Activated B cell treated with CpG ODN at 0.5 μM for 24 hours (primary cell): Measurements from ENCODE around the gene PI3. TPM values are rescaled to one million over a fixed set of nuclear protein-coding genes. Genes with fewer than 3 reads are reported as not detected.

Experiments used
- ATAC-seq: fragments of 200-7000 bp; cut with Tn5 transposase; one replicate; pipeline ENCODE4 v1.10.0; 2021; ENCODE audit warnings: low read depth, mild to moderate bottlenecking, moderate library complexity
- CTCF ChIA-PET: fragments of 350-600 bp; sonication (Branson Sonifier 250); formaldehyde crosslinking; loops from one replicate; lab custom pipeline; 2021; ENCODE audit warnings: antibody characterized with exemption; lab: Charles Lee
- POLR2A ChIA-PET: fragments of 350-600 bp; sonication (Branson Sonifier 250); formaldehyde crosslinking; loops from one replicate; lab custom pipeline; 2021; ENCODE audit warnings: antibody characterized with exemption; lab: Charles Lee
- DNase-seq: peaks from one replicate; pipeline ENCODE4 v3.0.0; 2022
- H3K27ac Mint-ChIP-seq: one replicate; pipeline ENCODE4 v1.8.0; 2020; ENCODE audit warnings: mixed read lengths
- H3K27me3 Mint-ChIP-seq: one replicate; pipeline ENCODE4 v1.8.0; 2021; ENCODE audit warnings: mixed read lengths
- H3K36me3 Mint-ChIP-seq: one replicate; pipeline ENCODE4 v1.8.0; 2021; ENCODE audit warnings: low read depth, mixed read lengths
- H3K4me1 Mint-ChIP-seq: one replicate; pipeline ENCODE4 v1.8.0; 2021; ENCODE audit warnings: mixed read lengths
- H3K4me3 Mint-ChIP-seq: one replicate; pipeline ENCODE4 v1.8.0; 2020; ENCODE audit warnings: mild to moderate bottlenecking, mixed read lengths
- H3K9me3 Mint-ChIP-seq: one replicate; pipeline ENCODE4 v1.8.0; 2020; ENCODE audit warnings: mixed read lengths
- intact Hi-C: fragments of 100-400 bp; cut with micrococcal nuclease; formaldehyde crosslinking; loops from one replicate; pipeline ENCODE4 v1.15.1; 2024
- total RNA-seq: library from RNA; stranded (reverse); gene quantifications from 2 replicates; pipeline ENCODE4 v1.2.3, GENCODE V29; 2022
- TF ChIP-seq, protein P1 (sequence below): fragments of 200-600 bp; IDR thresholded peaks from one replicate; pipeline ENCODE4 v1.8.0; 2022; ENCODE audit warnings: antibody characterized with exemption, mild to moderate bottlenecking

The PI3 gene
- total RNA-seq, 1 donor from 2014 or later, result not detected

DNA sequence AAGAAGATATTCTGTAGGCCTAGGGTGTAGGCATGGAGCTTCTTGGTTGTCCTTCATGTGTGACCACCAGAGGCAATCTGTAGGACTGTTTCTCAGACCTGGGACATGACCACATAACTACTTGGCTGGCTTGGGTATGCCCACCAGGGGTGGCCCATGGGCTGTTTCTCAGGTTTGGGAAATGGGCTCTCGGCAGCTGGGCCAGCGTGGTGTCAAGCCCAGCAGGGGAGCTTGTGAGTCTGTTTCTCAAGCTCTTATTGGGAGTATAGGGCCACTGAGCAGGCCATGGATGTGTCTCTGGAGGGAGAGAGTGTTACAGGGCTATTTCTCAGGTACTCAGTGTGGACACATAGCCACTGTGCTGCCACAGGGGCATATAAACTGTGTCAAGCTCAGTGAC, 43.9 kb downstream of the PI3 start:
- Mint-ChIP-seq H3K4me1 (no peaks in the 10 kb centered on the region), H3K27ac (no peak overlapping the region), H3K9me3 (peaks cover 3% of the 10 kb centered on the region), H3K4me3 (no peak overlapping the region), H3K36me3 (no peaks in the 10 kb centered on the region), H3K27me3 (peaks cover 23% of the 10 kb centered on the region)
- ATAC-seq (no peak), DNase-seq (no peak)
- intact Hi-C loops, result no loop called here
- ChIA-PET POLR2A (no interaction called here), CTCF (no interaction called here)
- TF ChIP-seq, protein P1, sequence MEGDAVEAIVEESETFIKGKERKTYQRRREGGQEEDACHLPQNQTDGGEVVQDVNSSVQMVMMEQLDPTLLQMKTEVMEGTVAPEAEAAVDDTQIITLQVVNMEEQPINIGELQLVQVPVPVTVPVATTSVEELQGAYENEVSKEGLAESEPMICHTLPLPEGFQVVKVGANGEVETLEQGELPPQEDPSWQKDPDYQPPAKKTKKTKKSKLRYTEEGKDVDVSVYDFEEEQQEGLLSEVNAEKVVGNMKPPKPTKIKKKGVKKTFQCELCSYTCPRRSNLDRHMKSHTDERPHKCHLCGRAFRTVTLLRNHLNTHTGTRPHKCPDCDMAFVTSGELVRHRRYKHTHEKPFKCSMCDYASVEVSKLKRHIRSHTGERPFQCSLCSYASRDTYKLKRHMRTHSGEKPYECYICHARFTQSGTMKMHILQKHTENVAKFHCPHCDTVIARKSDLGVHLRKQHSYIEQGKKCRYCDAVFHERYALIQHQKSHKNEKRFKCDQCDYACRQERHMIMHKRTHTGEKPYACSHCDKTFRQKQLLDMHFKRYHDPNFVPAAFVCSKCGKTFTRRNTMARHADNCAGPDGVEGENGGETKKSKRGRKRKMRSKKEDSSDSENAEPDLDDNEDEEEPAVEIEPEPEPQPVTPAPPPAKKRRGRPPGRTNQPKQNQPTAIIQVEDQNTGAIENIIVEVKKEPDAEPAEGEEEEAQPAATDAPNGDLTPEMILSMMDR, result no peak

DNA sequence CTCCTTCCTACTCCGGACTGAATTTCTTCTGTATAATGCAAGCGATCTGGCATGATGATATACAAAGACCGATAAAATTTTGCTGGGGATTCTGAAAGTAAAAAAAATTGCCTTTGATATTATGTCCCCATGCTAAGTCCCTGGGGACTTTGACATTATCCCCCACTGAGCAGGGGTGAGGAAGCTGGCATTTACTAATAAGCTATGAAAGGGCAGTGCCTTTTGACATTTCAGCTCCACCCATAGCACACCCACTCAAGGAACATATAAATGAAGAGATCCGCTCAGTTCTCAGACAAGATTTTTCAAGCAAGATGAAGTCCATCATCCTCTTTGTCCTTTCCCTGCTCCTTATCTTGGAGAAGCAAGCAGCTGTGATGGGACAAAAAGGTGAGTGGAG, 46.4 kb downstream of the PI3 start, which contains the start of gene SEMG2:
TSS of gene SEMG2 (plus strand) at position 298 of the 400 bp plus-strand sequence. CDS start at position 315, 17 bp downstream.
- intact Hi-C loops, result no loop called here
- ATAC-seq (no peak), DNase-seq (no peak)
- POLR2A ChIA-PET, result no interaction called here
- CTCF ChIA-PET, result no interaction called here
- Mint-ChIP-seq H3K36me3 (no peaks in the 10 kb centered on the region), H3K4me3 (no peak within 1 kb of the TSS), H3K9me3 (peaks cover 3% of the 10 kb centered on the region), H3K27ac (no peak within 1 kb of the TSS), H3K27me3 (peaks cover 19% of the 10 kb centered on the region), H3K4me1 (no peaks in the 10 kb centered on the region)
- TF ChIP-seq, protein P1, result no peak

DNA sequence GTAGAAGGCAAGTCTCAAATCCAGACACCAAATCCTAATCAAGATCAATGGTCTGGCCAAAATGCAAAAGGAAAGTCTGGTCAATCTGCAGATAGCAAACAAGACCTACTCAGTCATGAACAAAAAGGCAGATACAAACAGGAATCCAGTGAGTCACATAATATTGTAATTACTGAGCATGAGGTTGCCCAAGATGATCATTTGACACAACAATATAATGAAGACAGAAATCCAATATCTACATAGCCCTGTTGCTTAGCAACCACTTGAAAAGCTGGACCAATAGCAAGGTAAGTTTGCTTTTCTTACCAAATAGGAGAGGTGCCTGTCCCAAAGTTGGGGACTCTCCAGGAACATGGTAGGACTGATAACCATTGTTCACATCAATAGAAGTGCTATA, 48.4 kb downstream of the PI3 start:
- no peak for ATAC-seq
- peaks cover 18% of the 10 kb centered on the region for H3K27me3 Mint-ChIP-seq

More for the DNA sequence above, 48.4 kb downstream of the PI3 start:
- H3K4me1 Mint-ChIP-seq, result no peaks in the 10 kb centered on the region
- ChIA-PET CTCF (no interaction called here), POLR2A (no interaction called here)
- no peaks in the 10 kb centered on the region for H3K9me3 Mint-ChIP-seq
- H3K36me3 Mint-ChIP-seq, result no peaks in the 10 kb centered on the region
- TF ChIP-seq, protein P1, result no peak
- no peak overlapping the region for H3K27ac Mint-ChIP-seq
- intact Hi-C loops, result no loop called here
- H3K4me3 Mint-ChIP-seq, result no peak overlapping the region
- no peak for DNase-seq

Other genes with a start within 250 kb of the PI3 start
- gene TOMM34, start 214.5 kb upstream of the PI3 start, total RNA-seq, result 18.2 and 22.7 TPM in 2 replicates
- gene STK4, start 208.4 kb upstream of the PI3 start, total RNA-seq, result 219 and 245 TPM in 2 replicates
- not detected in 2 replicates for gene KCNS1, start 73.8 kb upstream of the PI3 start, total RNA-seq
- gene WFDC5, start 59.7 kb upstream of the PI3 start, total RNA-seq, result not detected in 2 replicates
- not detected in 2 replicates for gene WFDC12, start 50.4 kb upstream of the PI3 start, total RNA-seq
- gene SEMG1, start 32.1 kb downstream of the PI3 start, total RNA-seq, result not detected in 2 replicates
- not detected in 2 replicates for gene SEMG2, start 46.5 kb downstream of the PI3 start, total RNA-seq
- not detected in 2 replicates for gene SLPI, start 79.7 kb downstream of the PI3 start, total RNA-seq
- not detected in 2 replicates for gene RBPJL, start 131.9 kb downstream of the PI3 start, total RNA-seq
- gene MATN4, start 133.4 kb downstream of the PI3 start, total RNA-seq, result not detected in 2 replicates
- not detected in 2 replicates for gene SDC4, start 173.5 kb downstream of the PI3 start, total RNA-seq
- 31.7 and 35.2 TPM in 2 replicates for gene SYS1, start 188.3 kb downstream of the PI3 start, total RNA-seq
- gene TP53TG5, start 203.4 kb downstream of the PI3 start, total RNA-seq, result not detected in 2 replicates
- gene DBNDD2, start 233.4 kb downstream of the PI3 start, total RNA-seq, result 2.6 and 2.7 TPM in 2 replicates
- 65.8 and 74.5 TPM in 2 replicates for gene PIGT, start 241.2 kb downstream of the PI3 start, total RNA-seq